ENCODE measurements around the gene MEIS3. TPM values are rescaled to one million over a fixed set of nuclear protein-coding genes. Genes with fewer than 3 reads are reported as not detected.

MEIS3 gene
- total and polyA plus RNA-seq, 9 of the 15 experiments (the other 6 are each of a cell fraction or from before 2014, with no cell fraction given) = 0.06 to 0.80 (median 0.25) TPM; not detected in 1

GRCh38 chr19:47428177-47428894 lies 9.0 kb upstream of the MEIS3 start (continued):
- TF ChIP-seq ZNF277 (CRISPR knock-in tag; IDR thresholded peaks at IDR 0.05; ENCODE audit: borderline replicate concordance) = no peak
- TF ChIP-seq ZNF512 (tag; IDR thresholded peaks at IDR 0.05) = no peak
- TF ChIP-seq THRB (CRISPR knock-in tag; conservative IDR thresholded peaks at IDR 0.05) = 0 out of 2 replicates have a peak, but pooled peaks have one; percentile 27
- TF ChIP-seq MYC (IDR thresholded peaks at IDR 0.05; ENCODE audit: low read depth, low read length) = 0 out of 2 replicates have a peak, but pooled peaks have one; percentile 13
- no peak for TF ChIP-seq MYC (CRISPR knock-in tag; IDR thresholded peaks at IDR 0.05; ENCODE audit: borderline replicate concordance, low read depth)
- TF ChIP-seq ZNF384 (IDR thresholded peaks at IDR 0.05; ENCODE audit: low read depth, low read length) = no peak
- no peak for TF ChIP-seq BCLAF1 (IDR thresholded peaks at IDR 0.05; ENCODE audit: borderline replicate concordance in 1 of 2, control insufficient read depth in 1 of 2, low read depth in 2 of 2, low read length in 1 of 2)
- TF ChIP-seq BCOR (IDR thresholded peaks at IDR 0.05) = no peak
- no peak for TF ChIP-seq HNRNPK (IDR thresholded peaks at IDR 0.05; ENCODE audit: low read depth, low read length, poor library complexity, severe bottlenecking)
- TF ChIP-seq HINFP (tag; conservative IDR thresholded peaks at IDR 0.05; ENCODE audit: low read depth) = no peak
- TF ChIP-seq TCFL5 (CRISPR knock-in tag; conservative IDR thresholded peaks at IDR 0.05) = no peak
- TF ChIP-seq KLF13 (tag; IDR thresholded peaks at IDR 0.05; ENCODE audit: borderline replicate concordance, low read depth) = peak; percentile 73; the same call in 1 of the 2 replicates
- no peak for TF ChIP-seq E2F6 (IDR thresholded peaks at IDR 0.05; ENCODE audit: borderline replicate concordance in 1 of 2, extremely low read depth in 1 of 2, insufficient read depth in 1 of 2, insufficient read length in 1 of 2, low read depth in 1 of 2, low read length in 1 of 2, poor library complexity in 1 of 2, severe bottlenecking in 1 of 2)
- peak; percentile 96 for TF ChIP-seq HDGF (IDR thresholded peaks at IDR 0.05)
- TF ChIP-seq ZKSCAN1 (IDR thresholded peaks at IDR 0.05; ENCODE audit: low read depth, low read length) = no peak
